ENCODE results near the gene ERCC6L2.

Gene ERCC6L2

DNA sequence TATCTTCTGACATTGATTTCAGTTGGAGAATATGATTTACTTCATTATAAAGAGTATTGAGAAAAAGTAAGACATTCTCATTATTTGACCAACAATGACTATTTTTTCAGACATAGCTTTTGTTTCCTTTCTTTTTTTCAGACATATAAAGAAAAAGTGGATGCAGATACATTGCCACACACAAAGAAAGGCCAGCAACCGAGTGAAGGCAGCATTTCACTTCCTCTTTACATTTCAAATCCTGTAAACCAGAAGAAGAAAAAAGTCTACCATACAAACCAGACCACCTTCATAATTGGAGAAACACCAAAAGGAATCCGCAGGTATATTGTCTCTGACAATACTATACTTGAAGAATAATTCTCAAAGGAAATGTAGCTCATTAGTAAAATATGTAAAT is 128.9 kb downstream of the ERCC6L2 start:
- TF ChIP-seq, protein P1, sequence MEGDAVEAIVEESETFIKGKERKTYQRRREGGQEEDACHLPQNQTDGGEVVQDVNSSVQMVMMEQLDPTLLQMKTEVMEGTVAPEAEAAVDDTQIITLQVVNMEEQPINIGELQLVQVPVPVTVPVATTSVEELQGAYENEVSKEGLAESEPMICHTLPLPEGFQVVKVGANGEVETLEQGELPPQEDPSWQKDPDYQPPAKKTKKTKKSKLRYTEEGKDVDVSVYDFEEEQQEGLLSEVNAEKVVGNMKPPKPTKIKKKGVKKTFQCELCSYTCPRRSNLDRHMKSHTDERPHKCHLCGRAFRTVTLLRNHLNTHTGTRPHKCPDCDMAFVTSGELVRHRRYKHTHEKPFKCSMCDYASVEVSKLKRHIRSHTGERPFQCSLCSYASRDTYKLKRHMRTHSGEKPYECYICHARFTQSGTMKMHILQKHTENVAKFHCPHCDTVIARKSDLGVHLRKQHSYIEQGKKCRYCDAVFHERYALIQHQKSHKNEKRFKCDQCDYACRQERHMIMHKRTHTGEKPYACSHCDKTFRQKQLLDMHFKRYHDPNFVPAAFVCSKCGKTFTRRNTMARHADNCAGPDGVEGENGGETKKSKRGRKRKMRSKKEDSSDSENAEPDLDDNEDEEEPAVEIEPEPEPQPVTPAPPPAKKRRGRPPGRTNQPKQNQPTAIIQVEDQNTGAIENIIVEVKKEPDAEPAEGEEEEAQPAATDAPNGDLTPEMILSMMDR (IDR thresholded peaks at IDR 0.05; ENCODE audit: low read length, missing control alignments) = no peak
- no peak overlapping the region for H3K4me3 ChIP-seq (replicated peaks; ENCODE audit: low read depth, low read length)
- no peak for DNase-seq (ENCODE audit: low read depth)

DNA sequence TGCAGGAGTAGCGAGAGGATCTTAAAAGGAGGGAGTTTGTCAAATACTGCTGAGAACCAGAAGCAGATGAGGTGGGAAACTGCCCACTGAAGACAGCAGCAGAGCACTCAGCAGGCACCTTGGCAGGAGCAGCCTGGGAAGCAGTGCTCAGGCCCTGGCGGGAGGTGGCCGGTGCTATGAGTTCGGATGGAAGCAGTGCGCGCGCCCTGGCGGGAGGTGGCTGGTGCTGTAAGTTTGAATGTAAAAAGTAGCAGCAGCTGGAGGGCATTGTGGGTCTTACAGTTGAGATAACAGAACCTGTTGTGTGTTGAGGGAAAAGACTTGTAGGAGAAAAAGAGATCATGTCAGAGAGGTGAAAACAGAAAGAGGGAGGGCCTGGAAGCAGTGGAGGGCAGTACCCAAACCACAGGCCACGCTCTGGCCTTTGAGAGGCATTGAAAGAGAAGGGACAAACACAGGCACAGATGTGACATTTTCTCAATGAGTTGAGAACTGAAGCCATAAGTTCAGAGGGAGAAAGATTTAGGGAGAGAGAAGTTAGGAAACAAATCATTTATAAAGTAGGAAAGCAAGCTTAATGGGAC is 130.9 kb downstream of the ERCC6L2 start:
- DNase-seq (ENCODE audit: low read depth) = no peak
- TF ChIP-seq, protein P1 (IDR thresholded peaks at IDR 0.05; ENCODE audit: low read length, missing control alignments) = no peak
- no peak overlapping the region for H3K4me3 ChIP-seq (replicated peaks; ENCODE audit: low read depth, low read length)

DNA sequence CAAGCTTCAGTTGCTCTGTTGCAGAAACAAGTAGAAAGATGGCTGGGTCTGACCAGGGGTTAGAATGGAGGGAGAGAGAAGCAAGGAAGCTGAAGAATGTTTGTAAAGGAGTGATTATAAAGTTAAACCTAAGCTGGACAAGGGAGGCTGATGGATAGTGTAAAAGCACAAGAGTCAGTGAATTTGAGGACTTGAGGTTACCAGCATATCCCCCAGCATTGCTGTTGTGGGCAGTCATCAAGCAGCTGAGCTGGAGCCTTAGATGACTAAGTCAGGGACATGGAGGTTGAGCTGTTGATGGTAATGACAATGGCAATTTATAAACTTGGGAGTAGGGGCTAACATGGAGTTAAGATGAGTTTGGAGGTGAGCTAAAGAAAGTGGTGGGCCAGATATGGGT is 131.5 kb downstream of the ERCC6L2 start:
- TF ChIP-seq, protein P1 (IDR thresholded peaks at IDR 0.05; ENCODE audit: low read length, missing control alignments) = no peak
- no peak for DNase-seq (ENCODE audit: low read depth)
- no peak overlapping the region for H3K4me3 ChIP-seq (replicated peaks; ENCODE audit: low read depth, low read length)

DNA sequence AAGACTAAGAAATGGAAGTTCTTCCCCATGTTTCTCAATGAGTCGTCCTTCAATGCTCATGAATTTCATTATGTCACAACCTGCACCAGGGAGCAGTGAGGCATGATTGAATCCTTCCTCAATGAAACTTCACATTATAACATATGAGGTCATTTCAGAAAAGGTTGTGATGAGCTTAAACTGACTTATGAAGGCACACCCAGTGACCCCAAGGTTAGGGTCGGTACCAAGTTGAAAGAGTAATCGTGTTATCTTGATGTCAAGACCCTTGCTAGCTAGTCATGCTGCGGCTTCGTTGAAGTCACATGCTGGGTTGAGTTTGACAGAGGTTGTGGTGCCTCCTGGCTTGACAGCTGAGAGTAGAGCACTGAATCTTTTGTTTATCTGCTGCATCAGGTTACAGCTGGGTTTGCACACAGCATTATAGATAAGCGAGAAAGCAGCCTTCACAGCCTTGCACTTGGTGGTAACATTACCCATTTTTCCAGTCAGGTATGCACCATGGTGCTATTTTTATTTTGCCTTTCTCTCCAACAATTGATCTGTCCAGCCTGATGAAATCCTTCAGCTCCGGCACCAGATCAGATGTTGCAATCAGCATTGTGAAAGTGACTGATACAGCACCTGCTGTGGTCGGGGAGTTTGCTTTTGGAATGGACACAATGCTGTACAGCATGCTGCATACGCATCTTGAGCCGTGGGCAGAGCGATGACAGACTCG is 133.2 kb downstream of the ERCC6L2 start:
- TF ChIP-seq, protein P1 (IDR thresholded peaks at IDR 0.05; ENCODE audit: low read length, missing control alignments) = no peak
- no peak for DNase-seq (ENCODE audit: low read depth)
- H3K4me3 ChIP-seq (replicated peaks; ENCODE audit: low read depth, low read length) = no peak overlapping the region

DNA sequence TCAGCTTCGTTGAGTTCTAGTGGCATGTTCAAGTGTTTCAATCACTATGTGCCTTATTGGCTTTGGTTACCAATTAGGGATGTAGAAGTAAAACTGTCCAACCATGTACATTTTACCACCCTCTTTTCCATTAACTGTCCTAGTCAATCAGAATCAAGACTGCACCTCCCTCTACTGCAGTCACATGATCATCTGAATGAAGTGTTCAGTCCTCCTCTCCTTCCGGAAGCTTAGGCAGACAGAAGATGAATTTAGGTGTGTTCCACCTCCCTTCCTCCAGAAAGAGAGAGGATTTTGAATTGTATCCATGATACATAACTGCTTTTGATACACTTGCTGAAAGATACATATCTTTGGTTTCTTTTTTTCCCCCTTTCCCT is 133.7 kb downstream of the ERCC6L2 start:
- TF ChIP-seq, protein P1 (IDR thresholded peaks at IDR 0.05; ENCODE audit: low read length, missing control alignments) = no peak
- no peak for DNase-seq (ENCODE audit: low read depth)
- no peak overlapping the region for H3K4me3 ChIP-seq (replicated peaks; ENCODE audit: low read depth, low read length)

DNA sequence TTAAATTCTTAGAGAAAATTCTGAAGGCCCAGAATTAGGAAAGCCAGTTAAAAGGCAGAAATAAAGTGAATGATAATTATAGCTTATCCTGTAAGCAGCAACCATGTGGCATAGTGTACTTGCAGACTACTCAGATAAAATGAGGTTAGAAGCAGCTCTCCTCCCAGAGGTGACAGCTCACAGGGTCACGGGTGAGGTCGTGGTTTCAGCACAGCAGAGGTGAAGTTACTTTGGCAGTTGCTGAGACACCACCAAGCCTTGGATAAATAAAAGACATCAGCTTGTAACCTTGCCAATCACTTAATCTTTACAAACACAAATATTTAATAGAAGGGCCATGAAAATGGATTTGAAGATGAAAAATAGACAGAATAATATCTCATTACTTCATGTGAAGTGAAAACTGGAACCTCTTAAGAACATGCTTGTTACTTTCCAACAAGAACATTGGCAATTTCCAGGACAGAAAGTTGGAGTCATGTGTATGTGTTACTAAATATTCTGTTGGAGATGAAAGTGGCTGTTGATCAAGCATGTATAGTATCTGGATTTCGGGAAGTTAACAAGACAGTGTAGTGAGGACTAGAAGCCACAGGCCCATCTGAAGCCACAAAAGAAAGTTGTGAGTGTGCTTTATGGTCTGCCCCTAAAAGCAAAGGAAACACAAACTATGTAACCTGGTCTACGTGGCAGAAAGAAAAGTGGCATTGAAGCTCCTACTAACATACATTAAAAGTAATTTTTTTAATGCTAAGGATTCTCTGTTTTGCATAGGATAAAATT is 134.4 kb downstream of the ERCC6L2 start:
- TF ChIP-seq, protein P1 (IDR thresholded peaks at IDR 0.05; ENCODE audit: low read length, missing control alignments) = no peak
- H3K4me3 ChIP-seq (replicated peaks; ENCODE audit: low read depth, low read length) = no peak overlapping the region
- no peak for DNase-seq (ENCODE audit: low read depth)

Measured in fibroblast of pulmonary artery (primary cell).